SK-MEL-5 (cell line): ENCODE results near the gene PCGF5. TPM values are rescaled to one million over a fixed set of nuclear protein-coding genes. Genes with fewer than 3 reads are reported as not detected.
"Not testable (repeated sequence)": the region's sequence is repeated elsewhere in the genome, so short reads cannot be mapped to it uniquely, and the experiment has no call there.

Experiments
- DNase-seq: peaks from one replicate; pipeline ENCODE4 v3.0.0-alpha.2; 2016; ENCODE audit warnings: low read depth, low spot score
- in situ Hi-C: cut with HindIII; loops from 2 replicates; pipeline ENCODE4 v1.10.0; 2016; ENCODE audit warnings: low sequenced_read_pairs, high pct_unique_total_duplicates, low pct_unique_long_range_greater_than_20kb
- polyA plus RNA-seq, 2 experiments: library from polyadenylated mRNA; depleted of rRNA; stranded (reverse); fragments of >200 nt; gene quantifications; 2 replicates each; pipeline ENCODE4 v1.2.3, GENCODE V29; 2015
- total RNA-seq: library from RNA; depleted of rRNA; stranded (reverse); fragments of >200 nt; shearing (Covaris generic); gene quantifications from 2 replicates; pipeline ENCODE4 v1.2.3, GENCODE V29; 2014; rRNA removed

Gene PCGF5
- total RNA-seq: 22.1 and 24.4 TPM in 2 replicates
- 29.7 and 34.1 TPM in 2 replicates for polyA plus RNA-seq (2015; cell fraction: cytosol; rRNA removed)
- 10.6 and 21.2 TPM in 2 replicates for polyA plus RNA-seq (2015; cell fraction: nucleus; rRNA removed)

GRCh38 chr10:91220194-91220953, at the start of gene PCGF5:
PCGF5 (plus strand) TSS chr10:91220663; CDS start chr10:91222872, 2,209 bp downstream.
- in situ Hi-C loops: no loop called here
- DNase-seq: peak; percentile 78

DNA sequence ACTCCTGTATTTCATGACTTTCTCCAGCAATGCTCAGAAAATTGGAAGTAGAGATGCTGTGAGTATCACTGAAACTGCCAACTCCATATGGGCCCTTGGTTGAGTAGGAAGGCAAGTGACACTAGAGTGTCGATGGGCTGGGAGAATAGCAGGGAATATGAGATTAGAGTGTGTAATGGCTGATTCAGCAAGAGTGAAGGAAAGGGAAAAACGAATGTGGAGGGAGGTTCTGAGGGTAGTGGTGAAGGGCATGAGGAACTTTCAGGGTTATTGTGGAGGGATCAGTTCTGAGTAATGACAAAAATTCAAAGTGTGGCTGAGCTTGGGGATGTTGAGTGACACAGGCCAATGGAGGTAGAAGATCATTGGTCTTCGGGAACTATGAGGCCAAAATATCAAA, 49.0 kb upstream of the PCGF5 start:
- in situ Hi-C loops: no loop called here
- no peak for DNase-seq

DNA sequence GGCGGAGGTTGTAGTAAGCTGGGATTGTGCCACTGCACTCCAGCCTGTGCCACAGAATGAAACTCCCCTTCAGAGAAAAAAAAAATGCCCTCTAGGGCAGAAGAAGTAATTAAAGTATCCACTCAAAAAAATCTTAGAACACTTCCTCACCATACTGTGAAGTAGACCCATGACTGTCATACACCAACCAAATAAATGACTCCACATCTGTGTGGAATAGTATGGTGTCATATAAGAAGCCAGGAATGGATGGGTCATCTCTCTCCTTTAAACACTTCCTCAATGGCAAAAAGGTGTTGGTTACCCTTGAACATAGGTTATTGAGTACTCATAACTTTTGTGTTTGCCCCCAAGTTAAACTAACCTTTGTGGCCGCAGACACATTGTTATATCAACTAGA, 48.1 kb upstream of the PCGF5 start:
- DNase-seq: no peak
- in situ Hi-C loops: no loop called here

DNA sequence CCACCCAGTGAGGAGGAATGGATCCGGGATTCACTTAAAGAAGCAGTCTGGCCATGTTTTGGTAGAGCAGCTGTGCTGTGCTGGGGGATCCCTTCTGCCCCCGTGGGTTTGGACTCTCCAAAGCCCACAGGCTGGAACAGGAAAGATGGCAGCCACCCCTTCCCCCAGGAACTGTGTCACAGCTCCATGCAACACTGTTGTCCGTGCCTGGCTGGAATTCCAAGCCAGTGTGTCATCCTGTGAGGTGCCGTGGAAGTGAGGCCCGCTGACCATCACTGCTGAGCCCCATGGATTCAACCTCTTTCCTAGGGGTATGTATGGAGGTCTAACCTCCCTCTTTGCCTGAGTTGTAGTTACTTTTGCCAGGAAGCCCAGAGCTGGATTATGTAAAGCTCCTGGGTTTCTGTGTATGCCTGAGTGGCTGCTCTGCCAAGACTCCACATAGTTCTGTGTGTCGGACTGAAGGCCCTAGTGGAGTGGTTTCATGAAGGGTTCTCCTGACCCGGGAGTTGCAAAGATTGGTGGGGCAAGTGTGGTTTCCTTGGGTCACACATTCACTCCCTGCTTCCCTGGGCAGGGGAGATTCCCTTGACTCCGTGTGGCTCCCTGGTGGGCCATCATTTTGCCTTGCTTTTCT, 35.1 kb upstream of the PCGF5 start:
- DNase-seq: no peak
- in situ Hi-C loops: no loop called here

- in situ Hi-C loops: no loop called here
- no peak for DNase-seq
Measured at GRCh38 chr10:91187156-91187555, 33.3 kb upstream of the PCGF5 start.

- DNase-seq, in situ Hi-C loops: not testable (repeated sequence)
Measured at GRCh38 chr10:91188010-91188409, 32.5 kb upstream of the PCGF5 start.

- DNase-seq: no peak
- in situ Hi-C loops: no loop called here
Measured at GRCh38 chr10:91188889-91189288, 31.6 kb upstream of the PCGF5 start.

DNA sequence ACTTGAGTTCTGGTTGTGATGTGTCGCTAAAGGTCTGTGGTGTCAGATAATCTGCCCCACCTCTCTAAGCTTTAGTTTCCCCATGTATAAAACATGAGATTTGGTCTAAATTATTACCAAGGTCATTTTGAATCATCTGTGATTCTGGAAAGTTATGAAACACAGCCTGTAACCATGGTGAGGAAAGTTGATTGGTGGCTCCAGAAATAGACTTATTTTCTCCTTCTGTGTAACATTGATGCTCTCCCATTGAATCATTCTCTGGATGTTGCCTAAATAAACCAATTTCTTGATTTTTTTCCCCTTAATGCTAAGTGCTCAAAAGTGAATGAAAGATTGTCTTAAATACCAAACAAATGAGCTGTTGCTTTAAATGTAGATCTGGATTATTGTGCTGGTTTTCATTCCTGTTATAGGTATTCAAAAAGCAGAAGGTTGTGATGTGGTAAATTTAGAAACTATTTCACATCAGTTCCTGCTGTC, 30.0 kb upstream of the PCGF5 start:
- in situ Hi-C loops: no loop called here
- no peak for DNase-seq

- in situ Hi-C loops: no loop called here
- DNase-seq: peak; percentile 39
Measured at GRCh38 chr10:91190876-91191583, 29.4 kb upstream of the PCGF5 start.

GRCh38 chr10:91191584-91191919, 28.9 kb upstream of the PCGF5 start:
- DNase-seq: no peak
- in situ Hi-C loops: no loop called here

- DNase-seq: no peak
Measured at GRCh38 chr10:91194497-91195179, 25.8 kb upstream of the PCGF5 start.

DNA sequence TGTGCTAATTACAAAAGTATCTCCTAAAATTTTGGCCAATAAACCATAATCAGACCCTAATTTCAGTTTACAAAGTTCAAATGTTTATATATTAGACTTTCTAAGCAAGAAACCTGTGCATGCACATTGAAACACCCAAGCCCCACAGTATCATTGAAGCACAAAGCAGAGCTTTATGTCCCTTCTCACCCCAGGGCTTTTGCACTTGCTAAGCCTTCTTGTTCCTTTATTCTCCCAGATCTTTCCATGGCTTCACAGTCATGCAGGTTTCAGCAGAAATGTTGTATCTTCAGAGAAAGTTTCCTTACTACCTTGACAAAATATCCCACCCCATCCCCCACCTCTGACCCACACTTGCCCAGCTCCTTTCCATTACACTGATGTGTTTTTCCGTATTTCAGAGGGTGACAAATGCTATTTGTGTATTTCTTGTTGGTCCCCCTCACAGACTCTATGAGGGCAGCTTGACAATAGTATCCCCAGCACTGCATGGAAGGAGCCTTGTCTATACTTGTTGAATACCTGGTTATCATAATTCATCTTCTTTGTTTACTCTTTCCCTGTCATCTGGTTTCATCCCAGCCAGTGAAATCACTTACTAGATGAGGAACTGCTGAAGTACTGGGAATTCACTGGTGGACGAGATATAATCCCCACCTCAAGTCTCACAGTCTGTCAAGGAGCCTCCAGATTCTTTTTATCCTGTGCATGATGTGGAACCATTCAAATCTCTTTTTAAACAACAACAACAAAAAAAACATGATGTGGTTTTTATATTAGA, 24.0 kb upstream of the PCGF5 start:
- in situ Hi-C loops: no loop called here
- no peak for DNase-seq

More at GRCh38 chr10:91194497-91195179, 25.8 kb upstream of the PCGF5 start:
- in situ Hi-C loops: no loop called here

DNA sequence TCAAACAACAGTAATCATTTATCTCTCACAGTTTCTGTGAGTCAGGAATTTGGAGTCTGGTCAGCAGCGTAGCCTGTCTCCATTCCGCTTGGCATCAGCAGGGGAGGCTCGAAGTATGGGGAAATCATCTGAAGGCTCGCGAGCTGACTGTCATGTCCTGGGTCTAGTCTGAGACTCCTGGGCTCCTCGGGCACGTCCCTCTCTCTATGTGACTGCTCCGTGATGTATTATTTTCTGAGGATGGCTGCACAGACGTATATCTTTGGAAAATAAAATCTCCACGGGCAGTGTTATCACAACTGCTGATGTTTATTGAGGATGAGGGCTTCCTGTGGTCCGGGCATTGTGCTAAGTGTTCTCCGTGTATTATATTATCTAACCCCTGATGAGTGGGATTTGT, 23.3 kb upstream of the PCGF5 start:
- DNase-seq: no peak
- in situ Hi-C loops: no loop called here

DNA sequence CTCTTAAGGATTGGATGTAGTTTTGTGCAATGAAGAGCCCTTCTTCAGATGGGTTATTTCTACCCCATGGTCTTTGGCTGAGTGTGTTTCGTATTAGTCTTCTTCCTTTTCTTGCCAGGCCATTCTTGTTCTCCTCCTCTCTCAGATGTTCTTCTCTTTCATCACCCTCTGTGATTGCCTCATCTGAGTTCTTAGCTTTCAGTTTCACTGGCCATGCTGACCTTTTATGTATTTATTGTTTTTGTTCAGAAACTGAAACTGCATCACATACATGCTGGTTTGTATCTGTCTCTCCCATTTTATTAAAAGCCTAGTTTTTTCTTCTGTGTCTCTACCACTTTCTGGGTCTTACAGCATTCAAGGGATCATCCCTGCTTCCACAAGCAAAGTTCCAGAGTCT, 21.7 kb upstream of the PCGF5 start:
- peak; percentile 22 for DNase-seq

DNA sequence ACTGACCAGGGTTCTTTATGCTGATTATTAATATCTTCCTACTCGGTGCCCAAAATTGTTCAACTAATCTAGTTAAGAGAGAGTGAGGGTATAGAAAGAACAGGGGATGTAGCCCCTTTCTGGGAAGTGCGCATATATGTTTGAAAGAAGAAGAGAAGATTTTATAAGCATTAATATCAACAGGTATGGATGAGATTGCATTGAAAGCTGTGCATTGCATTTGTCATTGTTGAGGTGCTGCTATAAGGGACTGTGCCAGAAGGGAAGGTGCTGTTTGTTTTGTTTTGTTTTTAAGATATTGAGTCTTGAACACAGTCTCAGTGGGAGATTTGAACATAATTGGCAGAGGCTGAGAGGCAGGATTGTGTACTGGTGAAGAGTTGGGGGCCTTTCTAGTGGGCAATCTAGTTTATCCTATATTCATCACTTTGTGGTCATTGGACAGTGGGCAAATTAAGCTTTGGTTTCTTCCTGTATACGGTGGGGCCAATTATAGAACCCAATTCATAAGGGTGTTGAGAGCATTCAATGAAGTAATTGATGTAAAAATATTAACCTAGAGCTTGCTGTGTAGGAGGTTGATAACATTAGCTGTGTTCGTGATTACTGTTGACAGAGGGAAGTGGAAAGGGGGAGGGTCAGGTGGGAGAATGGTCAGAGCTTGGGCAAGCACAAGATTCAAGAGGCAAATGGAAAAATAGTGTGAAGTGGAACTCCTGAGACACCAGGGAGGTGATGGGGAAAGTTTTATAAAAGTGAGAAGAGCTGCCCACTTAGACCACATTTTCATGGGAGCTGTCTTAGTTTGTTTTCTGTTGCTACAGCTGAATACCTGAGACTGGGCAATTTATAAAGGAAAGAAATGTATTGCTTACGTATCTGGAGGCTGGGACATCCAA, 19.9 kb upstream of the PCGF5 start:
- in situ Hi-C loops: no loop called here
- no peak for DNase-seq

More for the DNA sequence above, 21.7 kb upstream of the PCGF5 start:
- in situ Hi-C loops: no loop called here
